Hindlimb muscle (tissue), 1 donor: Measurements from ENCODE around the gene ZNF267. TPM values are rescaled to one million over a fixed set of nuclear protein-coding genes. Genes with fewer than 3 reads are reported as not detected.
"Not testable (repeated sequence)": the region's sequence is repeated elsewhere in the genome, so short reads cannot be mapped to it uniquely, and the experiment has no call there.

ENCODE experiments used
- DNase-seq: peaks from one replicate; pipeline ENCODE4 v3.0.0-alpha.2; 2013
- polyA plus RNA-seq: library from polyadenylated mRNA; unstranded; fragments of 120-200 nt; gene quantifications from one replicate; pipeline ENCODE4 v1.2.1, GENCODE V29; 2013; ENCODE audit not compliant: insufficient read length

Gene ZNF267
- polyA plus RNA-seq = 7.4 TPM

GRCh38 chr16:31873556-31874365 lies at the start of gene ZNF267:
TSS of gene ZNF267 (plus strand) at chr16:31873807. CDS start at chr16:31873967, 160 bp downstream.
- peak; percentile 93 for DNase-seq

GRCh38 chr16:31833047-31833446 lies 40.6 kb upstream of the ZNF267 start:
- no peak for DNase-seq

DNA sequence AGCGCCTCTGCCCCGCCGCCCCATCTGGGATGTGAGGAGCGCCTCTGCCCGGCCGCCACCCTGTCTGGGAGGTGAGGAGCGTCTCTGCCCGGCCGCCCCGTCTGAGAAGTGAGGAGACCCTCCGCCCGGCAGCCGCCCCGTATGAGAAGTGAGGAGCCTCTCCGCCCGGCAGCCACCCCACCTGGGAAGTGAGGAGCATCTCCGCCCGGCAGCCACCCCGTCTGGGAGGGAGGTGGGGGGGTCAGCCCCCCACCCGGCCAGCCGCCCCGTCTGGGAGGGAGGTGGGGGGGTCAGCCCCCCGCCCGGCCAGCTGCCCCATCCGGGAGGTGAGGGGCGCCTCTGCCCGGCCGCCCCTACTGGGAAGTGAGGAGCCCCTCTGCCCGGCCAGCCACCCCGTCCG lies 37.2 kb upstream of the ZNF267 start:
- not testable (repeated sequence) for DNase-seq

- DNase-seq = no peak
Measured at GRCh38 chr16:31842864-31843263, 30.7 kb upstream of the ZNF267 start.

GRCh38 chr16:31848572-31848971 lies 25.0 kb upstream of the ZNF267 start:
- DNase-seq = not testable (repeated sequence)

GRCh38 chr16:31853291-31853690 lies 20.3 kb upstream of the ZNF267 start:
- DNase-seq = no peak

DNA sequence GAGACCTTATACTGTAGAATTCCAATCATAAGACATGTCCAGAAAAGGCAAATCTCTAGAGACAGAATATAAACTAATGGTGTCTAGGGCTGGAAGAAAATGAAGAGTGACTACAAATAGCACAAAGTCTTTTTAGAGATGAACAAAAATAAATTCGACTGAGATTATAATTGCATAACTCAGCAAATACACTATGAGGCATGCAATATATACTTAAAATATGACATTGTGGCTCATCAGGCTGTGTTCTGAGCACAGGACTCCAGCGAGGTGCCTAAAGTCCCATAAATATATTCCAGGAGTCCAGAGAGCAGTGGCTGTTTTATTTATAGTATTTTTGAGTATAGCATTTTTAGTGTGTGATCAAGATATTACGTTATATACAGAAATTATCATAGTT lies 13.1 kb upstream of the ZNF267 start:
- DNase-seq = no peak

- DNase-seq = no peak
Measured at GRCh38 chr16:31861455-31861854, 12.2 kb upstream of the ZNF267 start.

DNA sequence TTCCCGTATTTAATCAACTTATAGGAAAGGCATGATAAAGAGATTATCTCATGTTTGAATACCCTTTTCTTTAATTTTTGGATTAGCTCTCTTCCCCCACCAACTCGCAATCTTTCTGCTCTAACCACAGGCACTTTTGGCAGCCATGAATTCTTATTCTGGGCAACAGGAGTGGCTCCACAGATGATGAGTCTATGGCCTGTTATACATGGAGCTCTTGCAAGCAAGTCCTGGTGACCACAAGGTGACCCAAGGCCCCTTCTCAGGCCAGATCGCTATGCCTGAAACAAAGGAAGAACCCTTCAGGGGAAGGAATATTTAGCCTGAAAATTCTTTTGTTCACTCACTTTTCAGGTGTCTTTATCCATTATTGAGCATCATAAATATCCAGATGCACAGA lies 10.8 kb upstream of the ZNF267 start:
- no peak for DNase-seq

DNA sequence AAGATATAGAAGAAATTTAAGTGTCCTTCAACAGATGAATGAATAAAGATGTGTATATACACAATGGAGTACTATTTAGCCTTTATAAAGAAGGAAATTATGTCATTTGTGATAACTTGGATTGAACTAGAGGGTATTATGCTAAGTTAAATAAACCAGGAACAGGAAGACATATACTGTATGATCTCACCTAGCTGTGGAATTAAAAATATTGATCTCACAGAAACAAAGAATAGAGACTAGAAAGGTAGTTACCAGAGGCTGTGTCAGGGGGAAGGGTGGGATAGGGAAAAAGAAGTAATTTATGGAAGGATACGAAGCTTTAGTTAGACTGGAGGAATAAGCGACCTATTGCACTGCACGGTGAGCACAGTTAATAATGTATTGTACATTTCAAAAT lies 5.4 kb upstream of the ZNF267 start:
- DNase-seq = no peak

GRCh38 chr16:31868691-31869167 lies 4.9 kb upstream of the ZNF267 start:
- DNase-seq = peak; percentile 78

- no peak for DNase-seq
Measured at GRCh38 chr16:31869511-31870201, 4.0 kb upstream of the ZNF267 start.

- no peak for DNase-seq
Measured at GRCh38 chr16:31870809-31871208, 2.8 kb upstream of the ZNF267 start.

DNA sequence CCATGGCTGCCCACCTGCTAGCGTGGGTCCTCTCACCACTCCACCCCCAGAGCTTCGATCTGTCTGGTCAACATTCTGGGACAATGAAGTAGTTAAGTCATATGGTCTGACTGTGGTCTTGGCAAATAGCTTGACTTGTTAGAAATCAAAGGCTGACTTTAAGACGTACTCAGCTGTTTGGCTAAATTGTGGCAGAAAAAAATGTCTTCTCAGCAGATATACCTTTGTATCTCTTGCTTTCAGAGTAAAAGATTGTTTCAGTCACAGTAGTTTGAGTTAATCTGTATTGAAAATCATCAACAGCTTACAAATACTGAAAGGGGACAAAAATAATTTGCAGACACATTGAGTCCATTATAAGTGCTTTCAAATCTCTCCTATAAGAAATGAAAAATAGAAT lies 2.1 kb upstream of the ZNF267 start:
- no peak for DNase-seq

- DNase-seq = no peak
Measured at GRCh38 chr16:31872201-31872600, 1.4 kb upstream of the ZNF267 start.

- DNase-seq = no peak
Measured at GRCh38 chr16:31874366-31875111, 932 bp downstream of the ZNF267 start.

- DNase-seq = no peak
Measured at GRCh38 chr16:31875112-31875803, 1.7 kb downstream of the ZNF267 start.

DNA sequence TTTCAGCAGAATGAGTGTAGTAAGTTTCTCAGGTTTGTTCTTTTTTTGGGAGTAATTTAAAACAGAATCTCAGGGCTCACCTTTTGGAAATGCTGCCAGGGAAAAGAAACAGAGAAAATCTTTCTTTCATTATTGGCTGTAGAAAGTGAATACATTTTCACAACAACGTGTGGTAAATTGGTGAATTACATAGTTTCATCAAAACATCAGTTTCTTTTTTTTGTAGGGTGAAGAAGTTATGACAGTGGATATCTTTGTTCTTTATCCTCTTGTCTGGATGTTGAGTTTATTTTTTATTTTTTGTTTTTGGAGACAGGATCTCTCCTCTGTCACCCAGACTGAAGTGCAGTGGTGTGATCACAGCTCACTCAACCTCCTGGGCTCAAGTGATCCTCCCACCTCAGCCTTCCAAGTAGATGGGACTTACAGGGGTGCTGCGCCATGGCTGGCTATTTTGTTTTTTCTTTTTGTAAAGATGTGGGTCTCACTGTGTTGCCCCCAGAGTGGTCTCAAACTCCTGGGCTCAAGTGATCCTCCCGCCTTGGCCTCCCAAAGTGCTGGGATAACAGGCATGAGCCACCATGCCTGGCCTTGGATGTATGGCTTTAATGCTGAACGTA lies 2.4 kb downstream of the ZNF267 start:
- no peak for DNase-seq

GRCh38 chr16:31876951-31877828 lies 3.6 kb downstream of the ZNF267 start:
- no peak for DNase-seq

GRCh38 chr16:31877876-31878642 lies 4.5 kb downstream of the ZNF267 start:
- DNase-seq = no peak
